Lung (tissue), 12 donors: Measurements from ENCODE around the gene STRN3. TPM values are rescaled to one million over a fixed set of nuclear protein-coding genes. Genes with fewer than 3 reads are reported as not detected.
"Not testable (repeated sequence)": the region's sequence is repeated elsewhere in the genome, so short reads cannot be mapped to it uniquely, and the experiment has no call there.

Experiments used
- ATAC-seq: fragments of 200-7000 bp; cut with Tn5 transposase; one replicate; pipeline ENCODE4 v1.9.1; 2020; ENCODE audit warnings: moderate number of reproducible peaks; ENCODE audit not compliant: insufficient read depth, low FRiP score
- DNase-seq, 3 donors: peaks; one replicate each; pipeline ENCODE4 v3.0.0-alpha.2; 2013 to 2017
- H3K27ac ChIP-seq, 2 donors: one replicate each; pipeline ENCODE4 v1.5.1; 2013; ENCODE audit warnings: mild to moderate bottlenecking in 2 of 2, moderate library complexity in 2 of 2, control low read depth in 1 of 2, inconsistent platforms in 1 of 2, low read depth in 1 of 2, low read length in 1 of 2
- H3K27me3 ChIP-seq, 3 donors: one replicate each; pipeline ENCODE4 v1.5.1; 2013; ENCODE audit warnings: low read length in 2 of 3; ENCODE audit not compliant: control insufficient read depth in 3 of 3, insufficient read depth in 3 of 3
- H3K36me3 ChIP-seq, 4 donors: one replicate each; pipeline ENCODE4 v1.5.1; 2013; ENCODE audit warnings: low read length in 4 of 4, mild to moderate bottlenecking in 1 of 4, moderate library complexity in 1 of 4; ENCODE audit not compliant: control insufficient read depth in 4 of 4, insufficient read depth in 4 of 4
- H3K4me1 ChIP-seq, 5 donors: one replicate each; pipeline ENCODE4 v1.5.1; 2013; ENCODE audit warnings: low read length in 5 of 5, mild to moderate bottlenecking in 2 of 5, moderate library complexity in 1 of 5; ENCODE audit not compliant: control insufficient read depth in 5 of 5, insufficient read depth in 5 of 5
- H3K4me3 ChIP-seq: one replicate; pipeline ENCODE4 v1.5.1; 2013; ENCODE audit warnings: mild to moderate bottlenecking, control low read depth, moderate library complexity
- H3K9ac ChIP-seq, 2 donors: one replicate each; pipeline ENCODE4 v1.5.1; 2013; ENCODE audit warnings: low read length in 2 of 2, control low read depth in 1 of 2; ENCODE audit not compliant: insufficient read depth in 1 of 2
- H3K9me3 ChIP-seq, 4 donors: one replicate each; pipeline ENCODE4 v1.5.1; 2013; ENCODE audit warnings: low read length in 3 of 4, mild to moderate bottlenecking in 1 of 4, moderate library complexity in 1 of 4; ENCODE audit not compliant: control insufficient read depth in 4 of 4, insufficient read depth in 3 of 4
- WGBS, 2 donors: extraction: QIAGEN DNeasy Blood & Tissue Kit; methylation state at CpG; one replicate each; pipeline ENCODE4 v1.1.7; 2013; 5-methylcytosine and 5-hydroxymethylcytosine counted together
- polyA plus RNA-seq, 2 donors: library from polyadenylated mRNA; stranded (reverse); fragments of 200-250 nt; gene quantifications; one replicate each; pipeline ENCODE4 v1.2.1, GENCODE V29; 2013
- total RNA-seq, 2 donors: library from RNA; depleted of rRNA in 1 of 2; stranded (reverse); fragments of >200 nt in 1 of 2; gene quantifications; one replicate each; pipeline ENCODE4 v1.2.1, GENCODE V29; 2014 to 2021
- TF ChIP-seq, protein P1 (sequence below): IDR thresholded peaks from 2 replicates; pipeline ENCODE4 v1.5.1; 2012; ENCODE audit warnings: mild to moderate bottlenecking; ENCODE audit errors: control extremely low read depth, extremely low read depth
- donor health status: control.
- donor health status: control.
- donor health status: Bipolar disorder and iron deficiency.
- donor health status: healthy.
- donor health status: DM: yes; HTN: yes; CAD: no.

Gene STRN3
- total and polyA plus RNA-seq, 4 donors, result 10.6 to 86.8 (median 19.0) TPM

DNA sequence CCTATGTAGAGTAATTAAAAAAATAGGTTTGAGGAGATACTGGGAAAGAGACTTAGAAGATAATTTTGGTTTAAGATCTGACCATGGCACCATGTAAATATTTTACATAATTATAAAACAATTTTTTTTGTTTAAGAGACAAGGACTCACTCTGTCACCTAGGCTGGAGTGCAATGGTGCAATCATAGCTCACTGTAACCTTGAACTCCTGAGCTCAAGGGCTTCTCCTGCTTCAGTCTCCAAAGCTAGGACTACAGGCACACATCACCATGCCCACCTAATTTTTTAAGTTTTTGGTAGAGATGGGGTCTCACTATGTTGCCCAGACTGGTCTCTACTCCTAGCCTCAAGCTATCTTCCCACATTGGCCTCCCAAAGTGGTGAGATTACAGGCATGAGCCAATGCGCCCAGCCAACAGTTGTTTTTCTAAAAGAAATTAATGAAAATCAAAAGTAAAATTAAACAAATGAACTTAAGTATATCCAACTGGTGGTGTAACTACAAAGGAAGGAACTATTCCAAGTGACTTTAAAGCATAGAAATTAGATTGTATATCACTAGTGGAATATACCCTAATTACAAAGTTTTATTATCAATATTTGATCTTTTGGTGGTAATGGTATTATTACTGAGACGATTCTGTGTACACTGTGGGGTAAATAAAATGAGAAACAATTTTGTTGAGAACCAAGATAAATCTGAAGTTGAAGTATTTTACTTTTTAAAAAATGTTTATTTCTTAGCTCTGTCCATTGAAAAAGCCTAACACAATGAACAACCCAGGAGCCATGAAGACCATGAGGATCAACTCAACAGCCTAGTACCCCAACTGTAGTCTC, 122.7 kb downstream of the STRN3 start:
- TF ChIP-seq, protein P1, sequence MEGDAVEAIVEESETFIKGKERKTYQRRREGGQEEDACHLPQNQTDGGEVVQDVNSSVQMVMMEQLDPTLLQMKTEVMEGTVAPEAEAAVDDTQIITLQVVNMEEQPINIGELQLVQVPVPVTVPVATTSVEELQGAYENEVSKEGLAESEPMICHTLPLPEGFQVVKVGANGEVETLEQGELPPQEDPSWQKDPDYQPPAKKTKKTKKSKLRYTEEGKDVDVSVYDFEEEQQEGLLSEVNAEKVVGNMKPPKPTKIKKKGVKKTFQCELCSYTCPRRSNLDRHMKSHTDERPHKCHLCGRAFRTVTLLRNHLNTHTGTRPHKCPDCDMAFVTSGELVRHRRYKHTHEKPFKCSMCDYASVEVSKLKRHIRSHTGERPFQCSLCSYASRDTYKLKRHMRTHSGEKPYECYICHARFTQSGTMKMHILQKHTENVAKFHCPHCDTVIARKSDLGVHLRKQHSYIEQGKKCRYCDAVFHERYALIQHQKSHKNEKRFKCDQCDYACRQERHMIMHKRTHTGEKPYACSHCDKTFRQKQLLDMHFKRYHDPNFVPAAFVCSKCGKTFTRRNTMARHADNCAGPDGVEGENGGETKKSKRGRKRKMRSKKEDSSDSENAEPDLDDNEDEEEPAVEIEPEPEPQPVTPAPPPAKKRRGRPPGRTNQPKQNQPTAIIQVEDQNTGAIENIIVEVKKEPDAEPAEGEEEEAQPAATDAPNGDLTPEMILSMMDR, result no peak
- H3K4me3 ChIP-seq, result no peak overlapping the region
- ATAC-seq (no peak), DNase-seq (no peak)
- no peaks in the 10 kb centered on the region for H3K9me3 ChIP-seq
- H3K4me1 ChIP-seq, result no peaks in the 10 kb centered on the region
- H3K36me3 ChIP-seq, result peaks cover 8 to 18% (median 12%) of the 10 kb centered on the region in 4 donors
- H3K27ac ChIP-seq, result no peak overlapping the region
- 96 to 98% methylated on average over 2 of the region's 2 CpGs for WGBS, 2 donors
- H3K27me3 ChIP-seq, result no peaks in the 10 kb centered on the region
- H3K9ac ChIP-seq, result no peak overlapping the region

DNA sequence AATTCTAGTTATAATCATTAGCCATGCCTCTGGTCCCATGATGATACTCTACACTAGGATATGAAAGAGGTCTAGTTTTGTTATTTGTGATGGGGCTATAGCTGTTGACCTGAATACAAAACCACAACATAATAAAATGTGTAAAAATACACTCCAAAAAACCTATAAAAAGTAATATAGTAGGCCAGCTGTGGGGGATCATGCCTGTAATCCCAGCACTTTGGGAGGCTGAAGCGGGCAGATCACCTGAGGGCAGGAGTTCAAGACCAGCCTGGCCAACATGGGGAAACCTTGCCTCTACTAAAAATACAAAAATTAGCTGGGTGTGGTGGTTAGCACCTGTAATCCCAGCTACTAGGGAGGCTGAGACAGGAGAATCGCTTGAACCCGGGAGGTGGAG, 129.1 kb downstream of the STRN3 start:
- not testable (repeated sequence) for H3K27me3 ChIP-seq, H3K27ac ChIP-seq, DNase-seq, ATAC-seq, H3K4me3 ChIP-seq, H3K9me3 ChIP-seq, H3K4me1 ChIP-seq, H3K9ac ChIP-seq
- WGBS, 2 donors, result 88 to 98% methylated on average over 3 of the region's 3 CpGs
- peaks cover 5 to 25% (median 11%) of the 10 kb centered on the region in 4 donors for H3K36me3 ChIP-seq

DNA sequence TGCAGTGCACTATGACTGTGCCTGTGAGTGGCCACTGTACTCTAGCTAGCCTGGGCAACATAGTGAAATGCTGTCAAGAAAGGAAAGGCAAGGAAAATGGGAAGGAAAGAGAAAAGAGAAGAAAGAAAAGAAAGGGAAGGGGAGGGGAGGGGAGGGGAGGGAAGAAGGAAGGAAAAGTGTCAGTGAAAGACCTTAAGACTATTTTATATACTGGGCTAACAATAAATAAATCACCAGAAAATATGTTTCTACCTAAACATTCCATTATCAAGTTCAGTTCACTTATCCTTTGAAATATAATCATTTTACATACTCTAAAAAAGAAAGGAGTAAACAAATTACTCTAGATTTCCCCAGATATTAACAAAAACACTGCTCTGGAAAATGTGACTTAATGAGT, 129.7 kb downstream of the STRN3 start:
- Histone ChIP-seq H3K4me1 (no peaks in the 10 kb centered on the region), H3K9ac (no peak overlapping the region), H3K36me3 (peaks cover 5 to 23% (median 11%) of the 10 kb centered on the region in 4 donors), H3K9me3 (peaks cover 0 to 2% (median 0%) of the 10 kb centered on the region in 4 donors), H3K27ac (no peak overlapping the region), H3K4me3 (no peak overlapping the region), H3K27me3 (no peaks in the 10 kb centered on the region)
- ATAC-seq (no peak), DNase-seq (no peak)
- TF ChIP-seq, protein P1, result no peak

DNA sequence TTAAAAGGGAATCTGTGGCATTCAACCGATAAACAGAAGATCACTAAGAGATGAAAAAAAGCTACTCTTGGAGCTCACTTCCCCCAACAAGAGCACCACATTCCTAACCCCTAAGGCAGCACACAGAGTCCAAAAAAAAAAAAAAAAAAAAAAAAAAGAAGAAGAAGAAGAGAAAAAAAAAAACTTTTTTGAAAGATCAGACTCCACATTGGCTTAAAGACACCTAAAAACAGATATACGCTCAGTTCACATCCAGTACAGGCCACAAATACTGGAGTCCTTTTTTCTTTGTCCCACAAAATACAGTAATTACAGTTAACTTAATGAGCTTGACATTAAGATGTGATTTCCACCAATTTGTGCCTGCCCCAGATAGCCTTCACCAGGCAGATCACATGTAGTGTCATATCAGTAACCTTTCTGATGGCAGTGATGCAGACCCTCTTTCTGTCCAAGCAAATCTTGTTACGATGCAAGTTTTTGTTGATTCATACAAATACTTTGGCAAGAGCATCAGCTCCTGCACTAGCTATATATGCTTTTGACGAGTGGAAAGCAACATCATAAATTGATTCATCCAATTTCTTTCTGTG, 131.2 kb downstream of the STRN3 start:
- Histone ChIP-seq H3K4me1 (no peaks in the 10 kb centered on the region), H3K4me3 (no peak overlapping the region), H3K9ac (no peak overlapping the region), H3K9me3 (peaks cover 0 to 2% (median 0%) of the 10 kb centered on the region in 4 donors), H3K27ac (no peak overlapping the region), H3K27me3 (no peaks in the 10 kb centered on the region), H3K36me3 (peaks cover 5 to 22% (median 10%) of the 10 kb centered on the region in 4 donors)
- TF ChIP-seq, protein P1, result no peak
- ATAC-seq (no peak), DNase-seq (no peak)
- WGBS, 2 donors, result 90 to 91% methylated on average over 4 of the region's 4 CpGs
